Naive thymus-derived CD4-positive, alpha-beta T cell (primary cell): Measurements from ENCODE around the gene PCBP3. TPM values are rescaled to one million over a fixed set of nuclear protein-coding genes. Genes with fewer than 3 reads are reported as not detected.

Source experiments
- ATAC-seq: fragments of 150-1000 bp; cut with Tn5 transposase; 2 replicates; pipeline ENCODE4 v1.10.0; 2021; ENCODE audit warnings: mild to moderate bottlenecking, moderate library complexity
- CTCF ChIA-PET: fragments of 350-600 bp; sonication (Branson Sonifier 250); formaldehyde crosslinking; loops from one replicate; lab custom pipeline; 2021; ENCODE audit warnings: antibody characterized with exemption; lab: Charles Lee
- POLR2A ChIA-PET: fragments of 350-600 bp; sonication (Branson Sonifier 250); formaldehyde crosslinking; loops from one replicate; lab custom pipeline; 2021; ENCODE audit warnings: antibody characterized with exemption, inconsistent platforms; lab: Charles Lee
- DNase-seq, 9 donors: peaks; one replicate each; pipeline versions ENCODE4 v3.0.0 to v3.0.0-alpha.2; 2020 to 2022; ENCODE audit warnings: mixed read lengths in 1 of 9
- H3K27ac ChIP-seq: one replicate; pipeline ENCODE4 v1.7.0; 2013; ENCODE audit warnings: mild to moderate bottlenecking, low read depth, low read length, moderate library complexity
- H3K27me3 ChIP-seq, 2 donors: one replicate each; pipeline ENCODE4 v1.7.0; 2013; ENCODE audit warnings: low read length in 2 of 2, mild to moderate bottlenecking in 2 of 2, moderate library complexity in 2 of 2; ENCODE audit not compliant: control insufficient read depth in 2 of 2, insufficient read depth in 2 of 2
- H3K36me3 ChIP-seq, 3 experiments: 1 replicate in 2 of 3; 2 replicates in 1 of 3; pipeline ENCODE4 v1.7.0; 2013; ENCODE audit warnings: low read length in 3 of 3, mild to moderate bottlenecking in 3 of 3, moderate library complexity in 1 of 3; ENCODE audit not compliant: insufficient read depth in 3 of 3, control insufficient read depth in 2 of 3
- H3K4me1 ChIP-seq, 2 donors: one replicate each; pipeline ENCODE4 v1.7.0; 2013; ENCODE audit warnings: low read length in 2 of 2, mild to moderate bottlenecking in 2 of 2, moderate library complexity in 1 of 2; ENCODE audit not compliant: control insufficient read depth in 2 of 2, insufficient read depth in 2 of 2
- H3K4me3 ChIP-seq: 2 replicates; pipeline ENCODE4 v1.7.0; 2013; ENCODE audit warnings: mild to moderate bottlenecking, low read length
- H3K9me3 ChIP-seq, 3 experiments: 1 replicate in 2 of 3; 2 replicates in 1 of 3; pipeline ENCODE4 v1.7.0; 2013; ENCODE audit warnings: low read length in 3 of 3; ENCODE audit not compliant: control insufficient read depth in 2 of 3
- H3K27ac Mint-ChIP-seq, 9 donors: one replicate each; pipeline ENCODE4 v1.8.0; 2020 to 2022; ENCODE audit warnings: mixed read lengths in 9 of 9, mild to moderate bottlenecking in 8 of 9, moderate library complexity in 5 of 9, inconsistent platforms in 2 of 9
- H3K27me3 Mint-ChIP-seq, 5 donors: one replicate each; pipeline ENCODE4 v1.8.0; 2021 to 2022; ENCODE audit warnings: mixed read lengths in 5 of 5, mild to moderate bottlenecking in 1 of 5
- H3K36me3 Mint-ChIP-seq, 5 donors: one replicate each; pipeline ENCODE4 v1.8.0; 2020 to 2022; ENCODE audit warnings: mixed read lengths in 5 of 5, mild to moderate bottlenecking in 3 of 5, inconsistent platforms in 1 of 5
- H3K4me1 Mint-ChIP-seq, 7 donors: one replicate each; pipeline ENCODE4 v1.8.0; 2020 to 2022; ENCODE audit warnings: mixed read lengths in 7 of 7, mild to moderate bottlenecking in 3 of 7, inconsistent platforms in 1 of 7
- H3K4me3 Mint-ChIP-seq, 10 donors: one replicate each; pipeline ENCODE4 v1.8.0; 2020 to 2022; ENCODE audit warnings: mild to moderate bottlenecking in 10 of 10, mixed read lengths in 10 of 10, moderate library complexity in 6 of 10, inconsistent platforms in 2 of 10
- H3K9me3 Mint-ChIP-seq, 11 donors: one replicate each; pipeline ENCODE4 v1.8.0; 2020 to 2022; ENCODE audit warnings: mixed read lengths in 11 of 11, mild to moderate bottlenecking in 4 of 11, inconsistent platforms in 1 of 11, moderate library complexity in 1 of 11
- intact Hi-C, 2 donors: fragments of 100-400 bp; cut with micrococcal nuclease; formaldehyde crosslinking; loops; one replicate each; pipeline ENCODE4 v1.15.1; 2023
- polyA plus RNA-seq, 2 donors: library from polyadenylated mRNA; unstranded; fragments of 300-500 nt; fragmentation: Illumina TruSeq; gene quantifications; one replicate each; pipeline ENCODE4 v1.2.3, GENCODE V29; 2021
- total RNA-seq, 6 experiments: library from RNA in 5 of 6; stranded (reverse) in 5 of 6; gene quantifications; 1 replicate in 5 of 6; 2 replicates in 1 of 6; pipeline ENCODE4 v1.2.3 and lab custom pipeline; 2021 to 2026

Gene PCBP3
- total and polyA plus RNA-seq, 7 experiments from 2014 or later: 1.2 to 5.2 (median 1.6) TPM

DNA sequence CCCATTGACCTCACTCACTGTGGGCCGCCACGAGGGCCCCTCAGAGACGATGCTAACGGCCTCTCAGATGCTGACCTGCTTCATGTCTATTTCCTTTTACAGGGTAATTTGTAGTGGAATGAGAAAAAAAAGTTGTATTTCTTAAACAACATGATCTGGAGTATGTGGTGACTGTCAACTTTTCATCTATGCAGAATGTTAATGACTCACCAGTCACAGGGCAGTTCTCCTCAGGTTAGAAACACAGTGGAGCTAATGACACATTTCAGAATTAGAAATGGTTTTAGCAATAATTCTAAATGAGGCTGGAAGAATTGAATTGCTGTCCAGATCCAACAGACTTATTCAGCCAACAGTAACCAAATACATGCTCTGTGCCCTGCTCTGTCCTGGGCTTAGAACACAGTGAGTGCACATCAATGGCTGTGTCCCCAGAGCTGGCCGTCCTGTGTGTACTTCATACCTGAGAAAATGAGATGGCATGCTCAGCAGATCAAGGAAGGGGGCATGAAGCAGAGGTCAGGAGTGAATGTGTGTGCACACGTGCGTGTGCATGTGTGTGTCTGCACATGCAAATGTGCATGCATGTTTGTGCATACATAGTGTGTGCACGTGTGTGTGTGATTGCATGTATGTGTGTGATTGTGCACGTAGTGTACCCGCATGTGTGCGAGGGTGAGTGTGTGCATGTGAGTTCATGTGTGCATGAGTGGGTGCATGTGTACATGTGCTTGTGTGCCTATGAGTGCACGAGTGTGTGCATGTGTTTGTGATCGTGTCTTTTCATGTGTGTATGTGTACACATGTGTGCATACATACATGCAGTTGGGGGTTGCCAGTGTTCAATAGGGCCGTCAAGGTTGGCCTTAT is 145.3 kb downstream of the PCBP3 start:
- intact Hi-C loops: no loop called here
- Histone ChIP-seq H3K4me1 (no peaks in the 10 kb centered on the region), H3K4me3 (no peak overlapping the region), H3K27me3 (no peaks in the 10 kb centered on the region), H3K27ac (no peak overlapping the region), H3K36me3 (no peaks in the 10 kb centered on the region), H3K9me3 (no peaks in the 10 kb centered on the region)
- peak overlapping the region in 1 of 9 donors; percentile 10 for H3K27ac Mint-ChIP-seq
- H3K4me1 Mint-ChIP-seq: peaks cover 0 to 11% (median 0%) of the 10 kb centered on the region in 7 donors
- no peaks in the 10 kb centered on the region for H3K9me3 Mint-ChIP-seq
- H3K27me3 Mint-ChIP-seq: no peaks in the 10 kb centered on the region
- CTCF ChIA-PET: no interaction called here
- DNase-seq (no peak), ATAC-seq (no peak)
- H3K36me3 Mint-ChIP-seq: peaks cover 0 to 4% (median 0%) of the 10 kb centered on the region in 5 donors
- H3K4me3 Mint-ChIP-seq: no peak overlapping the region
- POLR2A ChIA-PET: no interaction called here

GRCh38 chr21:45790427-45790826 is 146.9 kb downstream of the PCBP3 start:
- no peaks in the 10 kb centered on the region for H3K36me3 ChIP-seq
- Mint-ChIP-seq H3K4me1 (peaks cover 0 to 11% (median 0%) of the 10 kb centered on the region in 7 donors), H3K9me3 (no peaks in the 10 kb centered on the region), H3K27ac (peak overlapping the region in 1 of 9 donors; percentile 41), H3K27me3 (no peaks in the 10 kb centered on the region), H3K4me3 (no peak overlapping the region), H3K36me3 (peaks cover 0 to 4% (median 0%) of the 10 kb centered on the region in 5 donors)
- POLR2A ChIA-PET: no interaction called here
- H3K4me1 ChIP-seq: no peaks in the 10 kb centered on the region
- intact Hi-C loops: no loop called here
- no peak overlapping the region for H3K27ac ChIP-seq
- H3K4me3 ChIP-seq: no peak overlapping the region
- H3K9me3 ChIP-seq: no peaks in the 10 kb centered on the region
- DNase-seq: no peak
- ATAC-seq: no peak
- H3K27me3 ChIP-seq: no peaks in the 10 kb centered on the region
- CTCF ChIA-PET: no interaction called here

- no peaks in the 10 kb centered on the region for H3K9me3 Mint-ChIP-seq
- peak overlapping the region in 1 of 9 donors; percentile 41 for H3K27ac Mint-ChIP-seq
- peaks cover 0 to 11% (median 0%) of the 10 kb centered on the region in 7 donors for H3K4me1 Mint-ChIP-seq
- ATAC-seq (no peak), DNase-seq (no peak)
- H3K4me3 ChIP-seq: no peak overlapping the region
- H3K27me3 ChIP-seq: no peaks in the 10 kb centered on the region
- no peak overlapping the region for H3K4me3 Mint-ChIP-seq
- no peaks in the 10 kb centered on the region for H3K4me1 ChIP-seq
- no peaks in the 10 kb centered on the region for H3K9me3 ChIP-seq
- H3K36me3 Mint-ChIP-seq: peaks cover 0 to 4% (median 0%) of the 10 kb centered on the region in 5 donors
- CTCF ChIA-PET: interaction anchor here (0.6 kb wide), 1 partner anchor 131 kb away, joined by 3 read pairs; no protein-coding TSS in a partner anchor
- no peaks in the 10 kb centered on the region for H3K27me3 Mint-ChIP-seq
- POLR2A ChIA-PET: no interaction called here
- intact Hi-C loops: no loop called here
- H3K36me3 ChIP-seq: no peaks in the 10 kb centered on the region
- no peak overlapping the region for H3K27ac ChIP-seq
These were observed 148.3 kb downstream of the PCBP3 start for GRCh38 chr21:45791562-45792418.

- H3K4me3 ChIP-seq: no peak overlapping the region
- H3K9me3 ChIP-seq: no peaks in the 10 kb centered on the region
- CTCF ChIA-PET: no interaction called here
- H3K27me3 ChIP-seq: no peaks in the 10 kb centered on the region
- no peak for ATAC-seq
- no peaks in the 10 kb centered on the region for H3K9me3 Mint-ChIP-seq
- H3K27ac ChIP-seq: no peak overlapping the region
- H3K27ac Mint-ChIP-seq: peak overlapping the region in 1 of 9 donors; percentile 18
- H3K4me1 Mint-ChIP-seq: peaks cover 0 to 11% (median 0%) of the 10 kb centered on the region in 7 donors
- POLR2A ChIA-PET: no interaction called here
- no peaks in the 10 kb centered on the region for H3K27me3 Mint-ChIP-seq
- intact Hi-C loops: no loop called here
- H3K4me1 ChIP-seq: no peaks in the 10 kb centered on the region
- no peak for DNase-seq
- H3K4me3 Mint-ChIP-seq: no peak overlapping the region
- peaks cover 0 to 4% (median 0%) of the 10 kb centered on the region in 5 donors for H3K36me3 Mint-ChIP-seq
- H3K36me3 ChIP-seq: no peaks in the 10 kb centered on the region
These were observed 149.3 kb downstream of the PCBP3 start for GRCh38 chr21:45792682-45793383.

- no peak overlapping the region for H3K27ac Mint-ChIP-seq
- intact Hi-C loops: no loop called here
- CTCF ChIA-PET: no interaction called here
These were observed 150.5 kb downstream of the PCBP3 start for GRCh38 chr21:45794027-45794426.

GRCh38 chr21:45796003-45796402 is 152.5 kb downstream of the PCBP3 start:
- Mint-ChIP-seq H3K4me1 (peaks cover 0 to 3% (median 0%) of the 10 kb centered on the region in 7 donors), H3K36me3 (no peaks in the 10 kb centered on the region)
- ATAC-seq: no peak

More at GRCh38 chr21:45794027-45794426, 150.5 kb downstream of the PCBP3 start:
- Histone ChIP-seq H3K27ac (no peak overlapping the region), H3K36me3 (no peaks in the 10 kb centered on the region), H3K9me3 (no peaks in the 10 kb centered on the region), H3K27me3 (no peaks in the 10 kb centered on the region), H3K4me1 (no peaks in the 10 kb centered on the region), H3K4me3 (no peak overlapping the region)
- Mint-ChIP-seq H3K36me3 (peaks cover 0 to 4% (median 0%) of the 10 kb centered on the region in 5 donors), H3K4me1 (peaks cover 0 to 11% (median 0%) of the 10 kb centered on the region in 7 donors), H3K9me3 (no peaks in the 10 kb centered on the region), H3K4me3 (no peak overlapping the region), H3K27me3 (no peaks in the 10 kb centered on the region)
- POLR2A ChIA-PET: no interaction called here
- DNase-seq: no peak
- ATAC-seq: no peak

More at GRCh38 chr21:45796003-45796402, 152.5 kb downstream of the PCBP3 start:
- Mint-ChIP-seq H3K4me3 (no peak overlapping the region), H3K27ac (no peak overlapping the region), H3K27me3 (no peaks in the 10 kb centered on the region), H3K9me3 (no peaks in the 10 kb centered on the region)
- H3K9me3 ChIP-seq: no peaks in the 10 kb centered on the region
- no peak for DNase-seq
- no peak overlapping the region for H3K27ac ChIP-seq
- H3K27me3 ChIP-seq: no peaks in the 10 kb centered on the region
- H3K4me1 ChIP-seq: no peaks in the 10 kb centered on the region
- CTCF ChIA-PET: no interaction called here
- no peaks in the 10 kb centered on the region for H3K36me3 ChIP-seq
- POLR2A ChIA-PET: no interaction called here
- H3K4me3 ChIP-seq: no peak overlapping the region
- intact Hi-C loops: no loop called here
